Rectal smooth muscle tissue (tissue), 1 donor: Measurements from ENCODE around the gene CES4A.

Source experiments
- H3K27ac ChIP-seq: one replicate; pipeline ENCODE4 v1.7.0; 2013; ENCODE audit warnings: low read depth, low read length, inconsistent platforms
- H3K27me3 ChIP-seq: one replicate; pipeline ENCODE4 v1.7.0; 2013; ENCODE audit warnings: low read length; ENCODE audit not compliant: control insufficient read depth, insufficient read depth
- H3K36me3 ChIP-seq: one replicate; pipeline ENCODE4 v1.7.0; 2013; ENCODE audit warnings: low read length; ENCODE audit not compliant: control insufficient read depth, insufficient read depth
- H3K4me1 ChIP-seq: one replicate; pipeline ENCODE4 v1.7.0; 2013; ENCODE audit warnings: low read length; ENCODE audit not compliant: control insufficient read depth, insufficient read depth
- H3K4me3 ChIP-seq: one replicate; pipeline ENCODE4 v1.7.0; 2013; ENCODE audit warnings: low read length
- H3K9ac ChIP-seq: one replicate; pipeline ENCODE4 v1.7.0; 2013; ENCODE audit warnings: low read length

The CES4A gene

GRCh38 chr16:67006930-67007658 lies 18.7 kb downstream of the CES4A start:
- Histone ChIP-seq H3K4me3 (no peak overlapping the region), H3K27me3 (no peaks in the 10 kb centered on the region), H3K4me1 (no peaks in the 10 kb centered on the region), H3K9ac (no peak overlapping the region), H3K36me3 (no peaks in the 10 kb centered on the region), H3K27ac (no peak overlapping the region)

GRCh38 chr16:67009158-67009557 lies 20.8 kb downstream of the CES4A start:
- no peaks in the 10 kb centered on the region for H3K36me3 ChIP-seq
- no peaks in the 10 kb centered on the region for H3K4me1 ChIP-seq
- no peak overlapping the region for H3K27ac ChIP-seq
- H3K27me3 ChIP-seq = peaks cover 3% of the 10 kb centered on the region
- no peak overlapping the region for H3K4me3 ChIP-seq
- H3K9ac ChIP-seq = no peak overlapping the region

- H3K4me3 ChIP-seq = no peak overlapping the region
- H3K27ac ChIP-seq = no peak overlapping the region
- peaks cover 6% of the 10 kb centered on the region for H3K27me3 ChIP-seq
- H3K36me3 ChIP-seq = no peaks in the 10 kb centered on the region
- H3K9ac ChIP-seq = no peak overlapping the region
- no peaks in the 10 kb centered on the region for H3K4me1 ChIP-seq
Observed at GRCh38 chr16:67011274-67011673, 22.9 kb downstream of the CES4A start.

- Histone ChIP-seq H3K4me3 (peak overlapping the region; percentile 64), H3K27me3 (peaks cover 6% of the 10 kb centered on the region), H3K36me3 (no peaks in the 10 kb centered on the region), H3K4me1 (no peaks in the 10 kb centered on the region), H3K27ac (no peak overlapping the region), H3K9ac (no peak overlapping the region)
Observed at GRCh38 chr16:67013233-67013822, 24.9 kb downstream of the CES4A start.

- peak overlapping the region; percentile 64 for H3K4me3 ChIP-seq
- no peak overlapping the region for H3K27ac ChIP-seq
- H3K4me1 ChIP-seq = no peaks in the 10 kb centered on the region
- no peak overlapping the region for H3K9ac ChIP-seq
- peaks cover 6% of the 10 kb centered on the region for H3K27me3 ChIP-seq
- H3K36me3 ChIP-seq = no peaks in the 10 kb centered on the region
Observed at GRCh38 chr16:67013823-67014633, 25.6 kb downstream of the CES4A start.

GRCh38 chr16:67014634-67015312 lies 26.4 kb downstream of the CES4A start:
- no peak overlapping the region for H3K9ac ChIP-seq
- H3K4me1 ChIP-seq = no peaks in the 10 kb centered on the region
- H3K4me3 ChIP-seq = peak overlapping the region; percentile 64
- H3K27ac ChIP-seq = no peak overlapping the region
- H3K27me3 ChIP-seq = peaks cover 6% of the 10 kb centered on the region
- H3K36me3 ChIP-seq = no peaks in the 10 kb centered on the region

- H3K27me3 ChIP-seq = peaks cover 6% of the 10 kb centered on the region
- H3K4me1 ChIP-seq = no peaks in the 10 kb centered on the region
- no peak overlapping the region for H3K9ac ChIP-seq
- no peak overlapping the region for H3K4me3 ChIP-seq
- H3K27ac ChIP-seq = no peak overlapping the region
- H3K36me3 ChIP-seq = no peaks in the 10 kb centered on the region
Observed at GRCh38 chr16:67015313-67015731, 26.9 kb downstream of the CES4A start.

GRCh38 chr16:67016143-67016542 lies 27.8 kb downstream of the CES4A start:
- H3K9ac ChIP-seq = no peak overlapping the region

GRCh38 chr16:67016681-67017420 lies 28.5 kb downstream of the CES4A start:
- no peak overlapping the region for H3K9ac ChIP-seq
- H3K27ac ChIP-seq = no peak overlapping the region
- H3K36me3 ChIP-seq = no peaks in the 10 kb centered on the region
- peaks cover 6% of the 10 kb centered on the region for H3K27me3 ChIP-seq
- H3K4me3 ChIP-seq = no peak overlapping the region
- H3K4me1 ChIP-seq = no peaks in the 10 kb centered on the region

More at GRCh38 chr16:67016143-67016542, 27.8 kb downstream of the CES4A start:
- Histone ChIP-seq H3K27me3 (peaks cover 6% of the 10 kb centered on the region), H3K4me1 (no peaks in the 10 kb centered on the region), H3K27ac (no peak overlapping the region), H3K4me3 (no peak overlapping the region), H3K36me3 (no peaks in the 10 kb centered on the region)

- no peaks in the 10 kb centered on the region for H3K4me1 ChIP-seq
- no peak overlapping the region for H3K4me3 ChIP-seq
- H3K36me3 ChIP-seq = no peaks in the 10 kb centered on the region
- H3K27ac ChIP-seq = no peak overlapping the region
- peaks cover 6% of the 10 kb centered on the region for H3K27me3 ChIP-seq
- no peak overlapping the region for H3K9ac ChIP-seq
Observed at GRCh38 chr16:67017421-67017750, 29.0 kb downstream of the CES4A start.

GRCh38 chr16:67017810-67018488 lies 29.6 kb downstream of the CES4A start:
- Histone ChIP-seq H3K36me3 (no peaks in the 10 kb centered on the region), H3K27me3 (peaks cover 6% of the 10 kb centered on the region), H3K4me1 (no peaks in the 10 kb centered on the region), H3K4me3 (no peak overlapping the region), H3K27ac (no peak overlapping the region), H3K9ac (no peak overlapping the region)
